ENCODE results near the gene AKAP5.

Gene AKAP5

DNA sequence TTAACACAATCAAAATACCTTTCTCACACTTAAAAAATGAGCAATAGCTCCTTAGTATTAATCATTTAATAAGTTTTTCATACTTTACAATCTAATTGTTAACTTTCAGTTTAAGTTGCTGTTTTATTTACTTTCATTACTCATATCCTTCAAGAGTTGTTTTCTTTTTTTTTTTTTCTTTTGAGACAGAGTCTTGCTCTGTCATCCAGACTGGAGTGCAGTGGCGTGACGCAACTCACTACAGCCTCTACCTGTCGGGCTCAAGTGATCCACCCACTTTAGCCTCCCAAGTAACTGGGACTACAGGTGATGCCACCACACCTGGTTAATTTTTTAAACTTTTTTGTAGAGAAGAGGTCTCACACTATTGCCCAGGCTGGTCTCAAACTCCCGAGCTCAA lies 55.4 kb downstream of the AKAP5 start:
- Histone ChIP-seq H3K27me3 (no peaks in the 10 kb centered on the region), H3K4me3 (no peak overlapping the region), H3K27ac (no peak overlapping the region), H4K20me1 (peaks cover 88% of the 10 kb centered on the region), H3K4me1 (no peaks in the 10 kb centered on the region), H3K9ac (no peak overlapping the region), H3K4me2 (no peak overlapping the region), H3K36me3 (peaks cover 42% of the 10 kb centered on the region), H3K9me3 (no peaks in the 10 kb centered on the region)
- no peak for TF ChIP-seq Cebpa-rat (IDR thresholded peaks at IDR 0.05)

DNA sequence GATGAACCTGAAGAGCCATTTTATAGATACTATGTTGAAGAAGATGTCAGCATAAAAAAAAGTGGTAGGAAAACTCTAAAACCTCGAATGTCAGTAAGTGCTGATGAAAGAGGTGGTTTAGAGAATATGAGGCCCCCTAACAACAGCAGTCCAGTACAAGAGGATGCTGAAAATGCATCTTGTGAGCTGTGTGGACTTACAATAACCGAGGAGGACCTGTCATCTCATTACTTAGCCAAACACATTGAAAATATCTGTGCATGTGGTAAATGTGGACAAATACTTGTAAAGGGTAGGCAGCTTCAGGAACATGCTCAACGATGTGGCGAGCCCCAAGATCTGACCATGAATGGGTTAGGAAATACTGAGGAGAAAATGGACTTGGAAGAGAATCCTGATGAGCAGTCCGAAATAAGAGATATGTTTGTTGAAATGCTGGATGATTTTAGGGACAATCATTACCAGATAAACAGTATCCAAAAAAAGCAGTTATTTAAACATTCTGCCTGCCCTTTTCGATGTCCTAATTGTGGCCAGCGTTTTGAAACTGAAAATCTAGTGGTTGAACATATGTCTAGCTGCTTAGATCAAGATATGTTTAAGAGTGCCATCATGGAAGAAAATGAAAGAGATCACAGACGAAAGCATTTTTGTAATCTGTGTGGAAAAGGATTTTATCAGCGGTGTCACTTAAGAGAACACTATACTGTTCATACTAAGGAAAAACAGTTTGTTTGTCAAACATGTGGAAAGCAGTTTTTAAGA lies 57.5 kb downstream of the AKAP5 start:
- Histone ChIP-seq H4K20me1 (peaks cover 72% of the 10 kb centered on the region), H3K4me3 (no peak overlapping the region), H3K27me3 (no peaks in the 10 kb centered on the region), H3K9ac (no peak overlapping the region), H3K4me2 (no peak overlapping the region), H3K27ac (no peak overlapping the region), H3K9me3 (no peaks in the 10 kb centered on the region), H3K36me3 (peaks cover 60% of the 10 kb centered on the region), H3K4me1 (no peaks in the 10 kb centered on the region)
- no peak for TF ChIP-seq Cebpa-rat (IDR thresholded peaks at IDR 0.05)
